ENCODE data around the gene VCL. TPM values are rescaled to one million over a fixed set of nuclear protein-coding genes. Genes with fewer than 3 reads are reported as not detected.

The VCL gene
- total RNA-seq, 1 experiment from 2014 or later = 382 TPM

DNA sequence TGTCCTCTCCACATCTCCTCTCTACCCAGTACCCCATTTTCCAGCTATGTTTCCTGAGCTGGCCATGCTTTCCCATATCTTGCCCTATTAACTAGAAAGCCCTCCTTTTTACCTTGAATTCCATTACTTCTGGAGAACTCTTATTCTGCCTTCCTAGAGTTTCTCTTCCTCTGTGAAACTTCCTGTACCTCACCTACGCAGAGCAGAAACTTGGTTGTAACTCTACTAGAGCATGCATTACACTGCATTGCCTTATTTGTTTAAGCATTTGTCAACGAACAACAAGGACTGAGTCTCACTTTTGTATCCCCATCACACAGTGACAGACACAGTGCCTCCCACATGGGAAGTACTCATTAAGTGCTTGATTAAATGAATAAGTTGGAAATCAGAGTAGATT, 36.4 kb downstream of the VCL start:
- ChIA-PET CTCF (interaction anchor here (0.6 to 2.9 kb wide), 9 partner anchors 23 to 147 kb away, joined by 3 to 26 read pairs (median 10); no protein-coding TSS in a partner anchor), POLR2A (ENCODE audit: unreplicated experiment) (interaction anchor here (0.5 to 1.5 kb wide), 3 partner anchors 26 to 38 kb away, joined by 3 to 14 read pairs (median 8); partner anchors contain the start of gene VCL)
- TF ChIP-seq, protein P1, sequence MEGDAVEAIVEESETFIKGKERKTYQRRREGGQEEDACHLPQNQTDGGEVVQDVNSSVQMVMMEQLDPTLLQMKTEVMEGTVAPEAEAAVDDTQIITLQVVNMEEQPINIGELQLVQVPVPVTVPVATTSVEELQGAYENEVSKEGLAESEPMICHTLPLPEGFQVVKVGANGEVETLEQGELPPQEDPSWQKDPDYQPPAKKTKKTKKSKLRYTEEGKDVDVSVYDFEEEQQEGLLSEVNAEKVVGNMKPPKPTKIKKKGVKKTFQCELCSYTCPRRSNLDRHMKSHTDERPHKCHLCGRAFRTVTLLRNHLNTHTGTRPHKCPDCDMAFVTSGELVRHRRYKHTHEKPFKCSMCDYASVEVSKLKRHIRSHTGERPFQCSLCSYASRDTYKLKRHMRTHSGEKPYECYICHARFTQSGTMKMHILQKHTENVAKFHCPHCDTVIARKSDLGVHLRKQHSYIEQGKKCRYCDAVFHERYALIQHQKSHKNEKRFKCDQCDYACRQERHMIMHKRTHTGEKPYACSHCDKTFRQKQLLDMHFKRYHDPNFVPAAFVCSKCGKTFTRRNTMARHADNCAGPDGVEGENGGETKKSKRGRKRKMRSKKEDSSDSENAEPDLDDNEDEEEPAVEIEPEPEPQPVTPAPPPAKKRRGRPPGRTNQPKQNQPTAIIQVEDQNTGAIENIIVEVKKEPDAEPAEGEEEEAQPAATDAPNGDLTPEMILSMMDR (conservative IDR thresholded peaks at IDR 0.05; ENCODE audit: low read depth, low read length) = no peak
- TF ChIP-seq EZH2phosphoT487 (IDR thresholded peaks at IDR 0.05; ENCODE audit: borderline replicate concordance, low read length) (no peak), EZH2 (IDR thresholded peaks at IDR 0.05; ENCODE audit: low read length, unreplicated experiment) (no peak)

DNA sequence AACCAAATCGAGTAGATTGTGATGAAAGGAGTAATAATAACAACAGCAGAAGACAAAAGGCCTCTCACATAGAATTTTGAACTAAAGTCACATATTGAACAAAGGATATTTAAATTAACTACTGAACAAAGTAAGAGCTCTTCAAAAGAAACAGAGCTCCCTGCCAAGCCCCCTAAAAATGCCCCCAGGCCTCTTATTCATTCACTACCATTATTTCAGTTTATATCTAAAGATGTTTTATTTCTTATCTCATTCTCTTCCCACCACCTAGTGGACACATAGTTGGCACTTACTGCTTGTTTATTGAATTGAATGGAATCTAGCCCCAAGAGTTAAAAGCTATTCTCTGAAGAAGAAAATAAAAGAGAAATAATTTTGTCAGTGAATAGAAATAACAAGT, 37.4 kb downstream of the VCL start:
- BruUV-seq (replicated peaks) = no TSS peak
- TF ChIP-seq, protein P1 (conservative IDR thresholded peaks at IDR 0.05; ENCODE audit: low read depth, low read length) = peak; percentile 98
- TF ChIP-seq EZH2phosphoT487 (IDR thresholded peaks at IDR 0.05; ENCODE audit: borderline replicate concordance, low read length) = no peak
- peaks cover 79% of the 10 kb centered on the region for H3K79me2 ChIP-seq (ENCODE audit: low read length)

More for the DNA sequence above, 36.4 kb downstream of the VCL start:
- H3K36me3 ChIP-seq (ENCODE audit: low read depth, low read length) = peaks cover 51% of the 10 kb centered on the region
- no peak overlapping the region for H2AFZ ChIP-seq (ENCODE audit: low read length)
- no peaks in the 10 kb centered on the region for H3K9me2 ChIP-seq (replicated peaks; ENCODE audit: low read length)
- H3K4me2 ChIP-seq (ENCODE audit: low read length) = no peak overlapping the region
- intact Hi-C loops (cut with micrococcal nuclease) = no loop called here
- H3K9me3 ChIP-seq (ENCODE audit: low read length) = no peaks in the 10 kb centered on the region
- no peak overlapping the region for H3K27ac ChIP-seq (ENCODE audit: low read length)
- DNase-seq (no peak), ATAC-seq (peak; percentile 30)
- H3F3A ChIP-seq (ENCODE audit: low read length, unreplicated experiment) = peaks cover 19% of the 10 kb centered on the region
- no peak overlapping the region for H3K4me3 ChIP-seq (ENCODE audit: low read length)
- H3K9ac ChIP-seq (ENCODE audit: low read length) = no peak overlapping the region
- H4K20me1 ChIP-seq (ENCODE audit: low read length) = peaks cover 48% of the 10 kb centered on the region
- no TSS peak for BruUV-seq (replicated peaks)
- peaks cover 79% of the 10 kb centered on the region for H3K79me2 ChIP-seq (ENCODE audit: low read length)
- H3K4me1 ChIP-seq (ENCODE audit: insufficient read depth, low read length) = no peaks in the 10 kb centered on the region
- no peaks in the 10 kb centered on the region for H3K27me3 ChIP-seq (ENCODE audit: low read length)

DNA sequence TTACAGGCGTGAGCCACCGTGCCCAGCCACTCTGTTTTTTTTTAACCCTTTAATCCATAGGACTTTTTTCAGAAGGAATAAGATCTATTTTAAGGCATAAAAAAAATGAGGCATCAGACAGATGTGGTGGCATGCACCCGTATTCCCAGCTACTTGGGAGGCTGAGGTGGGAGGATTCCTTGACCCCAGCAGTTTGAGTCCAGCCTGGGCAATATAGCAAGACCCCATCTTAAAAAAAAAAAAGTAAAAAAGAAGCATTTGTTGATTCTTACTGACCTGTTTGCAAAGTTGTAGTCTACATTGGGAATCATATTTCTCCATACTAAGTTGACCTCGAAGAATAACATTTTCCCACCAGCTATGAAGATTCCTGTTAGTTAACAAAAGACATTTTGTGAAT, 38.6 kb downstream of the VCL start:
- Histone ChIP-seq H3K4me1 (ENCODE audit: insufficient read depth, low read length) (no peaks in the 10 kb centered on the region), H3K9me3 (ENCODE audit: low read length) (no peaks in the 10 kb centered on the region), H3K9me2 (replicated peaks; ENCODE audit: low read length) (no peaks in the 10 kb centered on the region), H3F3A (ENCODE audit: low read length, unreplicated experiment) (peaks cover 27% of the 10 kb centered on the region), H3K27me3 (ENCODE audit: low read length) (no peaks in the 10 kb centered on the region), H3K79me2 (ENCODE audit: low read length) (peaks cover 77% of the 10 kb centered on the region), H4K20me1 (ENCODE audit: low read length) (peaks cover 35% of the 10 kb centered on the region), H2AFZ (ENCODE audit: low read length) (no peak overlapping the region), H3K4me3 (ENCODE audit: low read length) (no peak overlapping the region), H3K27ac (ENCODE audit: low read length) (no peak overlapping the region), H3K36me3 (ENCODE audit: low read depth, low read length) (peaks cover 32% of the 10 kb centered on the region), H3K9ac (ENCODE audit: low read length) (no peak overlapping the region), H3K4me2 (ENCODE audit: low read length) (no peak overlapping the region)
- TF ChIP-seq EZH2phosphoT487 (IDR thresholded peaks at IDR 0.05; ENCODE audit: borderline replicate concordance, low read length) (no peak), EZH2 (IDR thresholded peaks at IDR 0.05; ENCODE audit: low read length, unreplicated experiment) (no peak)
- TF ChIP-seq, protein P1 (conservative IDR thresholded peaks at IDR 0.05; ENCODE audit: low read depth, low read length) = no peak
- ATAC-seq = no peak
- ChIA-PET POLR2A (ENCODE audit: unreplicated experiment) (interaction anchor here (0.5 to 1.2 kb wide), 2 partner anchors 18 to 43 kb away, joined by 4 to 11 read pairs; no protein-coding TSS in a partner anchor), CTCF (interaction anchor here (0.7 to 2.9 kb wide), 5 partner anchors 13 to 96 kb away, joined by 3 to 13 read pairs (median 5); no protein-coding TSS in a partner anchor)
- no peak for DNase-seq
- intact Hi-C loops (cut with micrococcal nuclease) = no loop called here
- BruUV-seq (replicated peaks) = no TSS peak

More for the DNA sequence above, 37.4 kb downstream of the VCL start:
- H3K4me1 ChIP-seq (ENCODE audit: insufficient read depth, low read length) = no peaks in the 10 kb centered on the region
- no peak overlapping the region for H3K9ac ChIP-seq (ENCODE audit: low read length)
- CTCF ChIA-PET = interaction anchor here (0.6 to 2.9 kb wide), 19 partner anchors 9 to 155 kb away, joined by 3 to 26 read pairs (median 6); partner anchors contain the start of gene VCL
- no peak overlapping the region for H3K27ac ChIP-seq (ENCODE audit: low read length)
- peak; percentile 76 for DNase-seq
- peak; percentile 51 for ATAC-seq
- intact Hi-C loops (cut with micrococcal nuclease) = loop anchor here (1.0 kb wide), 7 partner anchors 21 to 149 kb away; no protein-coding TSS in a partner anchor
- H3F3A ChIP-seq (ENCODE audit: low read length, unreplicated experiment) = peaks cover 25% of the 10 kb centered on the region
- H3K27me3 ChIP-seq (ENCODE audit: low read length) = no peaks in the 10 kb centered on the region
- H3K4me3 ChIP-seq (ENCODE audit: low read length) = no peak overlapping the region
- no peak overlapping the region for H2AFZ ChIP-seq (ENCODE audit: low read length)
- H4K20me1 ChIP-seq (ENCODE audit: low read length) = peaks cover 44% of the 10 kb centered on the region
- no peak overlapping the region for H3K4me2 ChIP-seq (ENCODE audit: low read length)
- no peaks in the 10 kb centered on the region for H3K9me3 ChIP-seq (ENCODE audit: low read length)
- POLR2A ChIA-PET (ENCODE audit: unreplicated experiment) = interaction anchor here (0.6 to 1.5 kb wide), 4 partner anchors 12 to 38 kb away, joined by 3 to 8 read pairs (median 4); partner anchors contain the start of gene VCL
- peaks cover 44% of the 10 kb centered on the region for H3K36me3 ChIP-seq (ENCODE audit: low read depth, low read length)
- H3K9me2 ChIP-seq (replicated peaks; ENCODE audit: low read length) = no peaks in the 10 kb centered on the region
